OCI-M2 (cell line): ENCODE data around the gene GPR119.
"Not testable (repeated sequence)": the region's sequence is repeated elsewhere in the genome, so short reads cannot be mapped to it uniquely, and the experiment has no call there.

Experiments used
- DNase-seq: peaks from one replicate; lab custom pipeline; 2025; ENCODE audit not compliant: unreplicated experiment; lab: John Stamatoyannopoulos, UW

The GPR119 gene

GRCh38 chrX:130339408-130340222 lies 45.9 kb downstream of the GPR119 start, which contains the start of gene SLC25A14:
SLC25A14 (plus strand) TSS chrX:130339919; CDS start chrX:130340279, 360 bp downstream.
- peak; percentile 18 for DNase-seq

- not testable (repeated sequence) for DNase-seq
Observed at GRCh38 chrX:130338869-130339268, 46.6 kb downstream of the GPR119 start.

- no peak for DNase-seq
Observed at GRCh38 chrX:130336531-130336930, 48.9 kb downstream of the GPR119 start.
